ENCODE results near the gene TEKTIP1.

DNA sequence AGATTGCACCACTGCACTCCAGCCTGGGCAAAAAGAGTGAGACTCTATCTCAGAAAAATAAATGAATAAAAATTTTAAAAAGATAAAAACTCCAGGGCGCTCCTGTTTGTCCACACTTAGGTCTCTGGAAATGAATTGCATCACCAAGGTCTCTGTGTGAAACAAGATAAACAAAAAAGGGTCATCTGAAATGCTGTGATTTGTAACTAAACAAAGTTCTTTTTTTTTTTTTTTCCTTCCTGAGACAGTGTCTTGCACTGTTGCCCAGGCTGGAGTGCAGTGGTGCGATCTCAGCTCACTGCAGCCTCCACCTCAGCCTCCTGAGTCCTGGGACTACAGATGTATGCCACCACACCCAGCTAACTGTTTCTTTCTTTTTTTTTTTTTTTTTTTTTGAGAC is 21.3 kb upstream of the TEKTIP1 start:
- TF ChIP-seq YY1 (IDR thresholded peaks at IDR 0.05; ENCODE audit: insufficient read depth, insufficient read length) (no peak), SUZ12 (IDR thresholded peaks at IDR 0.05; ENCODE audit: extremely low read depth, insufficient read depth, insufficient read length) (no peak), ZNF274 (IDR thresholded peaks at IDR 0.05; ENCODE audit: low read depth, low read length) (no peak)

All from NT2/D1 (cell line).